HCT116 (cell line): ENCODE data around the gene SFTPD. TPM values are rescaled to one million over a fixed set of nuclear protein-coding genes. Genes with fewer than 3 reads are reported as not detected.

Experiments
- ATAC-seq: fragments of 200-7000 bp; cut with Tn5 transposase; 2 replicates; pipeline ENCODE4 v1.9.1; 2020; ENCODE audit warnings: mild to moderate bottlenecking, moderate library complexity
- Bru-seq: library from RNA; stranded (reverse); fragments of 400-500 nt; gene quantifications from one replicate; lab custom pipeline; 2021; lab: Mats Ljungman, UMichigan
- BruChase-seq, 2 experiments: library from RNA; stranded (reverse); fragments of 400-500 nt; gene quantifications; one replicate each; lab custom pipeline; 2021; lab: Mats Ljungman, UMichigan
- BruUV-seq: library from RNA; stranded (reverse); fragments of 400-500 nt; replicated peaks from 2 replicates; lab custom pipeline; 2021; lab: Mats Ljungman, UMichigan
- CTCF ChIA-PET: fragments of 300-600 bp; sonication (Branson Sonifier 250); formaldehyde crosslinking; loops from one replicate; lab custom pipeline; 2021; ENCODE audit warnings: antibody characterized with exemption; lab: Charles Lee
- POLR2A ChIA-PET: fragments of 300-600, 350-600 bp; sonication (Branson Sonifier 250); formaldehyde crosslinking; loops from one replicate; lab custom pipeline; 2021; ENCODE audit warnings: antibody characterized with exemption; lab: Charles Lee
- RAD21 ChIA-PET, 2 experiments: fragments of 300-600 bp; sonication (Branson Sonifier 250); formaldehyde crosslinking; loops; one replicate each; lab custom pipeline; 2023; ENCODE audit warnings: low total read pairs in 2 of 2; ENCODE audit not compliant: uncharacterized antibody in 2 of 2, unreplicated experiment in 2 of 2, low non-redundant PET in 1 of 2; lab: Charles Lee
- DNase-seq: peaks from one replicate; pipeline ENCODE4 v3.0.0-alpha.2; 2010; ENCODE audit warnings: low read depth, low spot score
- H2AFZ ChIP-seq: fragments of 200-600 bp; shearing (Covaris generic), sonication (generic); 2 replicates; pipeline ENCODE4 v1.6.1; 2017; ENCODE audit warnings: low read depth, mixed run types, mixed read lengths, antibody characterized with exemption, low read length; ENCODE audit not compliant: poor library complexity, severe bottlenecking
- H3K27ac ChIP-seq: 2 replicates; pipeline ENCODE4 v1.5.1; 2012; ENCODE audit warnings: low read depth, low read length
- H3K27me3 ChIP-seq: fragments of 200-600 bp; sonication (generic); 2 replicates; pipeline ENCODE4 v1.6.1; 2016; ENCODE audit warnings: mixed run types, low read length, mixed read lengths; ENCODE audit not compliant: insufficient read depth
- H3K36me3 ChIP-seq, 2 experiments: fragments of 200-500 bp in 1 of 2; fragments of 200-600 bp in 1 of 2; sonication (Bioruptor generic) in 1 of 2; sonication (generic) in 1 of 2; 2 replicates each; pipeline versions ENCODE4 v1.5.1 to v1.6.1; 2014 to 2016; ENCODE audit warnings: low read length in 2 of 2, inconsistent platforms in 1 of 2, mixed read lengths in 1 of 2, mixed run types in 1 of 2; ENCODE audit not compliant: insufficient read depth in 2 of 2, control insufficient read depth in 1 of 2
- H3K4me1 ChIP-seq, 2 experiments: fragments of 200-600 bp in 1 of 2; sonication (generic) in 1 of 2; 2 replicates each; pipeline versions ENCODE4 v1.5.1 to v1.6.1; 2012 to 2017; ENCODE audit warnings: low read length in 2 of 2, inconsistent platforms in 1 of 2, mild to moderate bottlenecking in 1 of 2, mixed read lengths in 1 of 2, mixed run types in 1 of 2, moderate library complexity in 1 of 2; ENCODE audit not compliant: insufficient read depth in 2 of 2, control insufficient read depth in 1 of 2
- H3K4me2 ChIP-seq: fragments of 200-600 bp; sonication (generic); 2 replicates; pipeline ENCODE4 v1.6.1; 2017; ENCODE audit warnings: mixed run types, low read length, mixed read lengths
- H3K4me3 ChIP-seq, 2 experiments: fragments of 200-600 bp in 1 of 2; sonication (generic) in 1 of 2; replicated peaks in 1 of 2; 2 replicates each; pipeline ENCODE4 v1.5.1; 2011 to 2016; ENCODE audit warnings: low read length in 2 of 2, control low read depth in 1 of 2, low read depth in 1 of 2, mild to moderate bottlenecking in 1 of 2, mixed read lengths in 1 of 2, mixed run types in 1 of 2
- H3K79me2 ChIP-seq: fragments of 200-600 bp; sonication (generic); 2 replicates; pipeline ENCODE4 v1.6.1; 2017; ENCODE audit warnings: mild to moderate bottlenecking, mixed run types, low read length, moderate library complexity, mixed read lengths; ENCODE audit not compliant: insufficient read depth
- H3K9ac ChIP-seq: fragments of 200-600 bp; sonication (generic); 2 replicates; pipeline ENCODE4 v1.6.1; 2016; ENCODE audit warnings: low read length, mixed read lengths
- H3K9me2 ChIP-seq: fragments of 200-600 bp; sonication (generic), shearing (Covaris generic); 2 replicates; pipeline ENCODE4 v1.6.1; 2017; ENCODE audit warnings: mixed run types, mild to moderate bottlenecking, moderate library complexity; ENCODE audit not compliant: insufficient read depth
- H3K9me3 ChIP-seq, 2 experiments: fragments of 200-500 bp in 1 of 2; fragments of 200-600 bp in 1 of 2; sonication (Bioruptor generic) in 1 of 2; sonication (generic) in 1 of 2; 2 replicates each; pipeline ENCODE4 v1.6.1; 2014 to 2017; ENCODE audit warnings: low read length in 2 of 2, mixed read lengths in 2 of 2, inconsistent platforms in 1 of 2, low read depth in 1 of 2, mild to moderate bottlenecking in 1 of 2, mixed run types in 1 of 2, moderate library complexity in 1 of 2; ENCODE audit not compliant: control insufficient read depth in 1 of 2, insufficient read depth in 1 of 2
- H4K20me1 ChIP-seq: fragments of 200-600 bp; sonication (generic), shearing (Covaris generic); 2 replicates; pipeline ENCODE4 v1.6.1; 2017; ENCODE audit warnings: mixed run types, mild to moderate bottlenecking, moderate library complexity; ENCODE audit not compliant: insufficient read depth
- EZH2 ChIP-seq: fragments of 200-600 bp; sonication (generic); IDR thresholded peaks from 2 replicates; pipeline ENCODE4 v1.6.1; 2017; ENCODE audit warnings: antibody characterized with exemption, mixed run types
- POLR2AphosphoS5 ChIP-seq: IDR thresholded peaks from 2 replicates; pipeline ENCODE4 v1.6.1; 2011; ENCODE audit warnings: mild to moderate bottlenecking, low read depth, low read length, moderate library complexity
- RAD21 ChIP-seq: IDR thresholded peaks from 2 replicates; pipeline ENCODE4 v1.6.1; 2012; ENCODE audit warnings: low read depth, mild to moderate bottlenecking
- SP1 ChIP-seq: IDR thresholded peaks from 2 replicates; pipeline ENCODE4 v1.6.1; 2012; ENCODE audit warnings: low read depth
- intact Hi-C: fragments of 100-400 bp; cut with micrococcal nuclease; formaldehyde crosslinking; loops from 2 replicates; pipeline ENCODE4 v1.10.0; 2022
- long read RNA-seq: library from polyadenylated mRNA; unstranded; transcript quantifications from one replicate; pipeline ENCODE4 v2.0.0, GENCODE V29; 2021; ENCODE audit not compliant: unreplicated experiment
- polyA plus RNA-seq: library from polyadenylated mRNA; unstranded; fragments of >200 nt; gene quantifications from 2 replicates; pipeline ENCODE4 v1.2.1, GENCODE V29; 2012; ENCODE audit warnings: missing spikeins
- total RNA-seq: library from RNA; stranded (reverse); gene quantifications from one replicate; pipeline ENCODE4 v1.2.1, GENCODE V29; 2021; ENCODE audit not compliant: unreplicated experiment
- TF ChIP-seq, protein P1 (sequence below): IDR thresholded peaks from 2 replicates; pipeline ENCODE4 v1.6.1; 2011; ENCODE audit warnings: mild to moderate bottlenecking, low read length, moderate library complexity; ENCODE audit not compliant: insufficient replicate concordance; ENCODE audit errors: extremely low read depth
- TF ChIP-seq, protein P2 (sequence below), 3 experiments: fragments of 200-600 bp in 1 of 3; sonication (generic) in 1 of 3; IDR thresholded peaks in 2 of 3; conservative IDR thresholded peaks in 1 of 3; 2 replicates each; pipeline ENCODE4 v1.5.1; 2012 to 2017; ENCODE audit warnings: low read depth in 2 of 3, low read length in 2 of 3, antibody characterized with exemption in 1 of 3, borderline replicate concordance in 1 of 3, control low read depth in 1 of 3, mild to moderate bottlenecking in 1 of 3, mixed read lengths in 1 of 3, mixed run types in 1 of 3, moderate library complexity in 1 of 3; ENCODE audit not compliant: insufficient read depth in 1 of 3

The SFTPD gene
- total RNA-seq (0.66 TPM), Bru-seq, nascent RNA (not detected), BruChase-seq, experiment 1, labeled RNA remaining after a 6-hour chase (not detected), BruChase-seq, experiment 2, labeled RNA remaining after a 2-hour chase (percentile 10 among the genes with signal in this experiment)
- polyA plus RNA-seq: not detected in 2 replicates
- long read RNA-seq: 0 reads

- ChIA-PET POLR2A (no interaction called here), CTCF (interaction anchor here (0.6 kb wide), 1 partner anchor 94 kb away, joined by 3 read pairs; no protein-coding TSS in a partner anchor), RAD21 (no interaction called here)
- H3K4me2 ChIP-seq: no peak within 1 kb of the TSS
- H3K9ac ChIP-seq: no peak within 1 kb of the TSS
- H3K9me3 ChIP-seq: peaks cover 0 to 3% of the 10 kb centered on the region in 2 experiments; a peak in 1 of 4 replicates
- peaks cover 7% of the 10 kb centered on the region; the same call in 1 of the 2 replicates for H3K27me3 ChIP-seq
- H3K79me2 ChIP-seq: no peaks in the 10 kb centered on the region
- no peak within 1 kb of the TSS for H2AFZ ChIP-seq
- H3K9me2 ChIP-seq: no peaks in the 10 kb centered on the region
- TF ChIP-seq POLR2AphosphoS5 (no peak), EZH2 (no peak), SP1 (no peak), RAD21 (no peak)
- TF ChIP-seq, protein P1, sequence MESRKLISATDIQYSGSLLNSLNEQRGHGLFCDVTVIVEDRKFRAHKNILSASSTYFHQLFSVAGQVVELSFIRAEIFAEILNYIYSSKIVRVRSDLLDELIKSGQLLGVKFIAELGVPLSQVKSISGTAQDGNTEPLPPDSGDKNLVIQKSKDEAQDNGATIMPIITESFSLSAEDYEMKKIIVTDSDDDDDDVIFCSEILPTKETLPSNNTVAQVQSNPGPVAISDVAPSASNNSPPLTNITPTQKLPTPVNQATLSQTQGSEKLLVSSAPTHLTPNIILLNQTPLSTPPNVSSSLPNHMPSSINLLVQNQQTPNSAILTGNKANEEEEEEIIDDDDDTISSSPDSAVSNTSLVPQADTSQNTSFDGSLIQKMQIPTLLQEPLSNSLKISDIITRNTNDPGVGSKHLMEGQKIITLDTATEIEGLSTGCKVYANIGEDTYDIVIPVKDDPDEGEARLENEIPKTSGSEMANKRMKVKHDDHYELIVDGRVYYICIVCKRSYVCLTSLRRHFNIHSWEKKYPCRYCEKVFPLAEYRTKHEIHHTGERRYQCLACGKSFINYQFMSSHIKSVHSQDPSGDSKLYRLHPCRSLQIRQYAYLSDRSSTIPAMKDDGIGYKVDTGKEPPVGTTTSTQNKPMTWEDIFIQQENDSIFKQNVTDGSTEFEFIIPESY: no peak
- TF ChIP-seq, protein P2, sequence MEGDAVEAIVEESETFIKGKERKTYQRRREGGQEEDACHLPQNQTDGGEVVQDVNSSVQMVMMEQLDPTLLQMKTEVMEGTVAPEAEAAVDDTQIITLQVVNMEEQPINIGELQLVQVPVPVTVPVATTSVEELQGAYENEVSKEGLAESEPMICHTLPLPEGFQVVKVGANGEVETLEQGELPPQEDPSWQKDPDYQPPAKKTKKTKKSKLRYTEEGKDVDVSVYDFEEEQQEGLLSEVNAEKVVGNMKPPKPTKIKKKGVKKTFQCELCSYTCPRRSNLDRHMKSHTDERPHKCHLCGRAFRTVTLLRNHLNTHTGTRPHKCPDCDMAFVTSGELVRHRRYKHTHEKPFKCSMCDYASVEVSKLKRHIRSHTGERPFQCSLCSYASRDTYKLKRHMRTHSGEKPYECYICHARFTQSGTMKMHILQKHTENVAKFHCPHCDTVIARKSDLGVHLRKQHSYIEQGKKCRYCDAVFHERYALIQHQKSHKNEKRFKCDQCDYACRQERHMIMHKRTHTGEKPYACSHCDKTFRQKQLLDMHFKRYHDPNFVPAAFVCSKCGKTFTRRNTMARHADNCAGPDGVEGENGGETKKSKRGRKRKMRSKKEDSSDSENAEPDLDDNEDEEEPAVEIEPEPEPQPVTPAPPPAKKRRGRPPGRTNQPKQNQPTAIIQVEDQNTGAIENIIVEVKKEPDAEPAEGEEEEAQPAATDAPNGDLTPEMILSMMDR (IDR thresholded peaks at IDR 0.05 in 2 of 3, conservative IDR thresholded peaks at IDR 0.05 in 1 of 3; ENCODE audit: borderline replicate concordance in 1 of 3, insufficient read depth in 1 of 3, low read depth in 2 of 3, low read length in 2 of 3): no peak
- no peak within 1 kb of the TSS for H3K27ac ChIP-seq
- DNase-seq (no peak), ATAC-seq (no peak)
- no TSS peak for BruUV-seq
- H3K36me3 ChIP-seq: no peaks in the 10 kb centered on the region
- intact Hi-C loops: no loop called here
- no peaks in the 10 kb centered on the region for H3K4me1 ChIP-seq
- no peak within 1 kb of the TSS for H3K4me3 ChIP-seq
- no peaks in the 10 kb centered on the region for H4K20me1 ChIP-seq
Measured at GRCh38 chr10:79948976-79949722, at the start of gene SFTPD. Gene SFTPD, minus strand, starts transcription at chr10:79949105. Its CDS starts 2,446 bp downstream, at chr10:79946659.
